ENCODE results near the gene TFG.

The TFG gene

GRCh38 chr3:100702082-100702979 lies 7.0 kb upstream of the TFG start:
- Histone ChIP-seq H4K20me1 (ENCODE audit: insufficient read depth, low read length) (no peaks in the 10 kb centered on the region), H3K36me3 (replicated peaks; ENCODE audit: insufficient read depth, low read length) (no peaks in the 10 kb centered on the region), H3K4me3 (ENCODE audit: low read length) (peak overlapping the region; percentile 7; the same call in 1 of the 2 replicates), H3K4me2 (ENCODE audit: low read depth, low read length) (peak overlapping the region; percentile 52; the same call in 1 of the 2 replicates), H3K27ac (ENCODE audit: low read length) (peak overlapping the region; percentile 40; the same call in 1 of the 2 replicates), H3K27me3 (replicated peaks; ENCODE audit: insufficient read depth, low read length) (no peaks in the 10 kb centered on the region), H3K9me2 (replicated peaks; ENCODE audit: insufficient read depth, low read length) (no peaks in the 10 kb centered on the region), H3K9ac (ENCODE audit: low read length) (no peak overlapping the region), H2AFZ (ENCODE audit: low read length) (peak overlapping the region; percentile 53), H3K4me1 (ENCODE audit: low read length) (peaks cover 18% of the 10 kb centered on the region), H3F3A (ENCODE audit: insufficient read depth, low read length) (peaks cover 10% of the 10 kb centered on the region), H3K9me3 (replicated peaks; ENCODE audit: insufficient read depth, low read length) (no peaks in the 10 kb centered on the region), H3K79me2 (ENCODE audit: low read length) (no peaks in the 10 kb centered on the region)
- DNase-seq, result peak; percentile 44
- TF ChIP-seq EZH2 (optimal IDR thresholded peaks at IDR 0.05; ENCODE audit: low read depth, low read length), result no peak
- TF ChIP-seq EZH2phosphoT487 (IDR thresholded peaks at IDR 0.05; ENCODE audit: low read length), result no peak
- no peak for TF ChIP-seq CTCF (IDR thresholded peaks at IDR 0.05; ENCODE audit: low read length)

DNA sequence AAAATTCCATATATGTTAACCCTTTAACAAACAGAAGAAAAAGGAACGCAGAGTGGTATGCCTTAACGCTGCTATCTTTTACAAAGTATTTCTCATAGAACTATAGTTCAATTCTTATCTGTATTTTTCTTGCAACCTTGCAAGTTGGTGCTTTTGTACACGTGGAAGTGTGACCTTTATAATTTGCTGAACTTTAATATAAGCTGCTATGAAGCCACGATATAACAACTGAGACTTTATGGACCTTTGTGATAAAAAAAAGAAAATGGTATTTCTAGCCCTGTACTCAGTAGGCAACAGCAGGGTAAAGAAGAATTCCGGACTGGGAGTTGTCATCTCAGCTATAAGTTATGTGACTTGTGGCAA lies 6.3 kb upstream of the TFG start:
- H4K20me1 ChIP-seq (ENCODE audit: insufficient read depth, low read length), result no peaks in the 10 kb centered on the region
- no peaks in the 10 kb centered on the region for H3K9me2 ChIP-seq (replicated peaks; ENCODE audit: insufficient read depth, low read length)
- peak overlapping the region; percentile 52; the same call in 1 of the 2 replicates for H3K4me2 ChIP-seq (ENCODE audit: low read depth, low read length)
- H2AFZ ChIP-seq (ENCODE audit: low read length), result peak overlapping the region; percentile 7; the same call in 1 of the 2 replicates
- H3K4me1 ChIP-seq (ENCODE audit: low read length), result peaks cover 18% of the 10 kb centered on the region
- H3K79me2 ChIP-seq (ENCODE audit: low read length), result no peaks in the 10 kb centered on the region
- H3F3A ChIP-seq (ENCODE audit: insufficient read depth, low read length), result peaks cover 13% of the 10 kb centered on the region
- H3K27ac ChIP-seq (ENCODE audit: low read length), result peak overlapping the region; percentile 40; the same call in 1 of the 2 replicates
- no peak overlapping the region for H3K9ac ChIP-seq (ENCODE audit: low read length)
- H3K36me3 ChIP-seq (replicated peaks; ENCODE audit: insufficient read depth, low read length), result no peaks in the 10 kb centered on the region
- H3K27me3 ChIP-seq (replicated peaks; ENCODE audit: insufficient read depth, low read length), result no peaks in the 10 kb centered on the region
- DNase-seq, result no peak
- H3K4me3 ChIP-seq (ENCODE audit: low read length), result peak overlapping the region; percentile 7; the same call in 1 of the 2 replicates
- TF ChIP-seq EZH2 (optimal IDR thresholded peaks at IDR 0.05; ENCODE audit: low read depth, low read length), result no peak
- no peak for TF ChIP-seq CTCF (IDR thresholded peaks at IDR 0.05; ENCODE audit: low read length)
- TF ChIP-seq EZH2phosphoT487 (IDR thresholded peaks at IDR 0.05; ENCODE audit: low read length), result no peak
- no peaks in the 10 kb centered on the region for H3K9me3 ChIP-seq (replicated peaks; ENCODE audit: insufficient read depth, low read length)

DNA sequence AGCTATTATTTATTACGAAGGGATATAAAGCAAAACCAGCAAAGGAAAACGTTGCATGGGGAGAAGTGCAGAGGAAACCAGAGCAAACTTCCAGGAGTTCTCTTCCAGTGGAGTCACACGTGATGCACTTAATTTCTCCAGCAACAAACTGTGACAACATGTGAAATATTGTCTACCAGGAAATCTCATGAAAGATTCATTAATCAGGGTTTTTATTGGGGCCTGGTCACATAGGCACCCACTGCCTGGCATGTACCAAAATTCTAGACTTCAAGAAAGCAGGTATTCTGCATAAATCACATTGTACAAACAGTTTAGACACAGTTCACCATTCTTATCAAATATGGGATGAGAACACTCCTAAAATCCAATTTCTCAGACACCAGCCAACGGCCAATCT lies 5.4 kb upstream of the TFG start:
- peaks cover 14% of the 10 kb centered on the region for H3F3A ChIP-seq (ENCODE audit: insufficient read depth, low read length)

More for the DNA sequence above, 5.4 kb upstream of the TFG start:
- Histone ChIP-seq H3K9me2 (replicated peaks; ENCODE audit: insufficient read depth, low read length) (no peaks in the 10 kb centered on the region), H3K27ac (ENCODE audit: low read length) (no peak overlapping the region), H3K4me1 (ENCODE audit: low read length) (peaks cover 23% of the 10 kb centered on the region), H3K9ac (ENCODE audit: low read length) (no peak overlapping the region), H3K9me3 (replicated peaks; ENCODE audit: insufficient read depth, low read length) (no peaks in the 10 kb centered on the region), H4K20me1 (ENCODE audit: insufficient read depth, low read length) (no peaks in the 10 kb centered on the region), H3K27me3 (replicated peaks; ENCODE audit: insufficient read depth, low read length) (no peaks in the 10 kb centered on the region), H2AFZ (ENCODE audit: low read length) (no peak overlapping the region), H3K36me3 (replicated peaks; ENCODE audit: insufficient read depth, low read length) (no peaks in the 10 kb centered on the region), H3K79me2 (ENCODE audit: low read length) (no peaks in the 10 kb centered on the region), H3K4me3 (ENCODE audit: low read length) (no peak overlapping the region), H3K4me2 (ENCODE audit: low read depth, low read length) (no peak overlapping the region)
- DNase-seq, result no peak
- no peak for TF ChIP-seq EZH2phosphoT487 (IDR thresholded peaks at IDR 0.05; ENCODE audit: low read length)
- TF ChIP-seq EZH2 (optimal IDR thresholded peaks at IDR 0.05; ENCODE audit: low read depth, low read length), result no peak

All from MM.1S (cell line).